Upper lobe of right lung (tissue), 1 donor: Measurements from ENCODE around the gene NABP2. TPM values are rescaled to one million over a fixed set of nuclear protein-coding genes. Genes with fewer than 3 reads are reported as not detected.
"Not testable (repeated sequence)": the region's sequence is repeated elsewhere in the genome, so short reads cannot be mapped to it uniquely, and the experiment has no call there.

Experiments used
- ATAC-seq: fragments of 200-7000 bp; cut with Tn5 transposase; one replicate; pipeline ENCODE4 v1.9.1; 2020; ENCODE audit warnings: mild to moderate bottlenecking, moderate library complexity
- DNase-seq: peaks from one replicate; pipeline ENCODE4 v3.0.0-alpha.2; 2020
- H3K27ac ChIP-seq: fragments of 200-600 bp; one replicate; pipeline ENCODE4 v1.8.0; 2022
- H3K27me3 ChIP-seq: fragments of 200-600 bp; one replicate; pipeline ENCODE4 v1.8.0; 2022; ENCODE audit warnings: mild to moderate bottlenecking
- H3K36me3 ChIP-seq: fragments of 200-600 bp; one replicate; pipeline ENCODE4 v1.8.0; 2022
- H3K4me1 ChIP-seq: fragments of 200-600 bp; one replicate; pipeline ENCODE4 v1.8.0; 2022
- H3K4me3 ChIP-seq: fragments of 200-600 bp; one replicate; pipeline ENCODE4 v1.8.0; 2022; ENCODE audit warnings: mild to moderate bottlenecking
- H3K9me3 ChIP-seq: fragments of 200-600 bp; one replicate; pipeline ENCODE4 v1.8.0; 2022
- CTCF ChIP-seq: fragments of 200-600 bp; IDR thresholded peaks from one replicate; pipeline ENCODE4 v1.8.0; 2022; ENCODE audit warnings: antibody characterized with exemption
- intact Hi-C: fragments of 100-400 bp; cut with DNase I; formaldehyde crosslinking; loops from one replicate; pipeline ENCODE4 v1.11.0; 2022
- total RNA-seq: library from RNA; stranded (reverse); fragmentation: NEBNext Ultra II Directional; extraction: Animal tissue kit (Norgen Biotek cat#: 25700); gene quantifications from one replicate; pipeline ENCODE4 v1.2.1, GENCODE V29; 2021
- donor health status: DM: no; HTN: yes; CAD: no; lungs with severe emphysema.

Gene NABP2
- total RNA-seq, 1 donor from 2014 or later: 19.8 TPM

- ATAC-seq: no peak
- peaks cover 3% of the 10 kb centered on the region for H3K36me3 ChIP-seq
- no peaks in the 10 kb centered on the region for H3K27me3 ChIP-seq
- no peaks in the 10 kb centered on the region for H3K9me3 ChIP-seq
- no peak overlapping the region for H3K4me3 ChIP-seq
- H3K4me1 ChIP-seq: peaks cover 24% of the 10 kb centered on the region
- DNase-seq: no peak
- intact Hi-C loops: no loop called here
- TF ChIP-seq CTCF: no peak
- H3K27ac ChIP-seq: no peak overlapping the region
These were observed 37.5 kb downstream of the NABP2 start for GRCh38 chr12:56261503-56262232.

GRCh38 chr12:56262955-56263354, 38.8 kb downstream of the NABP2 start:
- DNase-seq, H3K27me3 ChIP-seq, H3K4me3 ChIP-seq, H3K27ac ChIP-seq, intact Hi-C loops, H3K36me3 ChIP-seq, H3K9me3 ChIP-seq, ATAC-seq: not testable (repeated sequence)
- H3K4me1 ChIP-seq: peaks cover 21% of the 10 kb centered on the region

- H3K9me3 ChIP-seq, ATAC-seq, DNase-seq, intact Hi-C loops, H3K27me3 ChIP-seq: not testable (repeated sequence)
- Histone ChIP-seq H3K4me1 (peaks cover 15% of the 10 kb centered on the region), H3K36me3 (peaks cover 13% of the 10 kb centered on the region), H3K4me3 (peak overlapping the region; percentile 78), H3K27ac (peak overlapping the region; percentile 93)
These were observed 42.0 kb downstream of the NABP2 start for GRCh38 chr12:56266068-56266692.

GRCh38 chr12:56266693-56267442, 42.7 kb downstream of the NABP2 start, which contains the start of gene COQ10A:
Gene COQ10A (plus strand): TSS chr12:56266942. CDS start chr12:56267119, 177 bp downstream.
- H3K4me3 ChIP-seq: peak within 1 kb of the TSS; percentile 78
- H3K4me1 ChIP-seq: peaks cover 15% of the 10 kb centered on the region
- ATAC-seq (peak; percentile 97), DNase-seq (peak; percentile 95)
- no peaks in the 10 kb centered on the region for H3K27me3 ChIP-seq
- peaks cover 20% of the 10 kb centered on the region for H3K36me3 ChIP-seq
- peak within 1 kb of the TSS; percentile 93 for H3K27ac ChIP-seq
- H3K9me3 ChIP-seq: no peaks in the 10 kb centered on the region
- intact Hi-C loops: no loop called here
- TF ChIP-seq CTCF: peak; percentile 71

GRCh38 chr12:56267443-56268071, 43.4 kb downstream of the NABP2 start:
- TF ChIP-seq CTCF: no peak
- Histone ChIP-seq H3K9me3 (no peaks in the 10 kb centered on the region), H3K36me3 (peaks cover 25% of the 10 kb centered on the region), H3K4me3 (peak overlapping the region; percentile 78), H3K27me3 (no peaks in the 10 kb centered on the region), H3K4me1 (peaks cover 15% of the 10 kb centered on the region), H3K27ac (peak overlapping the region; percentile 93)
- peak; percentile 4 for ATAC-seq
- DNase-seq: peak; percentile 30
- intact Hi-C loops: no loop called here

GRCh38 chr12:56271031-56271430, 46.9 kb downstream of the NABP2 start:
- peaks cover 60% of the 10 kb centered on the region for H3K36me3 ChIP-seq
- no peak for ATAC-seq
- no peaks in the 10 kb centered on the region for H3K9me3 ChIP-seq
- DNase-seq: no peak
- peaks cover 10% of the 10 kb centered on the region for H3K4me1 ChIP-seq
- no peak overlapping the region for H3K27ac ChIP-seq
- TF ChIP-seq CTCF: no peak
- intact Hi-C loops: no loop called here
- no peak overlapping the region for H3K4me3 ChIP-seq
- H3K27me3 ChIP-seq: no peaks in the 10 kb centered on the region

GRCh38 chr12:56272468-56272867, 48.3 kb downstream of the NABP2 start:
- H3K27me3 ChIP-seq, H3K9me3 ChIP-seq, H3K27ac ChIP-seq, ATAC-seq, intact Hi-C loops, DNase-seq, H3K4me3 ChIP-seq, H3K4me1 ChIP-seq: not testable (repeated sequence)
- peaks cover 73% of the 10 kb centered on the region for H3K36me3 ChIP-seq
